ENCODE data around the gene SPRED2.

The SPRED2 gene

DNA sequence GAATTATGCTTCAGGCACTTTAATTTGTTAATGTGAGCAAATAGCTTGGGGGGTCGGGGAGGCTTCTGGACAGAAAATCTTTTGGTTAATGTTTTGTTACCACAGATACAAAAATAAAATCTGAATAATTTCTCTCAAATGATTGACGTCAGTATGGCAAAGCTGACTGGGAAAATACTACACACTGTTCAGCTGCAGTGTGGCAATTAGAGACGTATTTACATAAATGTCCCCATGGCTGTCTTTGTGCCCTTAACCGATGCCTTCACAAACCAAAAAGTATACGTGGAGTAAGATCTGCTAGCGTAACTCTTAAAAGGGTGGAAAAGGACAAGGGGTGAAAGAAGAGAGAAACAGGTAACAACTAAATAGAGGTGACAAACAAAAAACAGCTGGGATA, 121.3 kb downstream of the SPRED2 start:
- Histone ChIP-seq H2AFZ (ENCODE audit: low read depth, low read length) (no peak overlapping the region), H3K4me1 (ENCODE audit: low read length) (peaks cover 9% of the 10 kb centered on the region), H3K27me3 (ENCODE audit: low read depth, low read length) (no peaks in the 10 kb centered on the region), H3K4me2 (ENCODE audit: low read length) (no peak overlapping the region), H3K36me3 (replicated peaks; ENCODE audit: low read depth, low read length) (peaks cover 29% of the 10 kb centered on the region), H3K79me2 (ENCODE audit: low read length) (no peaks in the 10 kb centered on the region), H3K9ac (ENCODE audit: low read length) (no peak overlapping the region), H3K4me3 (ENCODE audit: low read length) (no peak overlapping the region), H4K20me1 (ENCODE audit: insufficient read depth, low read length) (peaks cover 9% of the 10 kb centered on the region), H3K9me3 (ENCODE audit: insufficient read depth, low read length) (no peaks in the 10 kb centered on the region), H3K27ac (ENCODE audit: low read length) (no peak overlapping the region)
- TF ChIP-seq EZH2phosphoT487 (IDR thresholded peaks at IDR 0.05; ENCODE audit: low read depth) = no peak
- TF ChIP-seq, protein P1, sequence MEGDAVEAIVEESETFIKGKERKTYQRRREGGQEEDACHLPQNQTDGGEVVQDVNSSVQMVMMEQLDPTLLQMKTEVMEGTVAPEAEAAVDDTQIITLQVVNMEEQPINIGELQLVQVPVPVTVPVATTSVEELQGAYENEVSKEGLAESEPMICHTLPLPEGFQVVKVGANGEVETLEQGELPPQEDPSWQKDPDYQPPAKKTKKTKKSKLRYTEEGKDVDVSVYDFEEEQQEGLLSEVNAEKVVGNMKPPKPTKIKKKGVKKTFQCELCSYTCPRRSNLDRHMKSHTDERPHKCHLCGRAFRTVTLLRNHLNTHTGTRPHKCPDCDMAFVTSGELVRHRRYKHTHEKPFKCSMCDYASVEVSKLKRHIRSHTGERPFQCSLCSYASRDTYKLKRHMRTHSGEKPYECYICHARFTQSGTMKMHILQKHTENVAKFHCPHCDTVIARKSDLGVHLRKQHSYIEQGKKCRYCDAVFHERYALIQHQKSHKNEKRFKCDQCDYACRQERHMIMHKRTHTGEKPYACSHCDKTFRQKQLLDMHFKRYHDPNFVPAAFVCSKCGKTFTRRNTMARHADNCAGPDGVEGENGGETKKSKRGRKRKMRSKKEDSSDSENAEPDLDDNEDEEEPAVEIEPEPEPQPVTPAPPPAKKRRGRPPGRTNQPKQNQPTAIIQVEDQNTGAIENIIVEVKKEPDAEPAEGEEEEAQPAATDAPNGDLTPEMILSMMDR (IDR thresholded peaks at IDR 0.05; ENCODE audit: low read depth, low read length) = no peak

DNA sequence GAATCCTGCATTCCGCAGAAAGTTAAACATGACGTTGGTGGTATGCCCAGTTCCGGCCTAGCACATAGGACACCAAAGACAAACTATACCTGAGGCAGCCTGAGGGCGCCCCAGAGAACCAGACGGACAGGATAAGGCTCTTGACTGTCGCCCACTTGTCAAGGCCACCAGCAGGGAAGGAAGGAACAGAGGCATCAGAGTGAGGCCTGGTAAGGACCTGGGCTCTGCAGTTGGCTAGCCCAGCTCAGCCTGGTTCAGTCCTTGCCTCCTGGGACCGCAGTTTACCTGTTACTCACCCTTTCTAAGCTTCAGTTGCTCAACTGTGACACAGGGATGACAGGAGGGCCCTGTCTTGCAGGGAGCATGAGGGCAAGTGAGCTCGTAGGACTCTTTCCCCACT, 122.7 kb downstream of the SPRED2 start:
- no peak overlapping the region for H3K9ac ChIP-seq (ENCODE audit: low read length)
- H3K27me3 ChIP-seq (ENCODE audit: low read depth, low read length) = no peaks in the 10 kb centered on the region
- H3K4me2 ChIP-seq (ENCODE audit: low read length) = no peak overlapping the region
- no peak overlapping the region for H2AFZ ChIP-seq (ENCODE audit: low read depth, low read length)
- TF ChIP-seq, protein P1 (IDR thresholded peaks at IDR 0.05; ENCODE audit: low read depth, low read length) = no peak
- TF ChIP-seq EZH2phosphoT487 (IDR thresholded peaks at IDR 0.05; ENCODE audit: low read depth) = no peak
- peaks cover 27% of the 10 kb centered on the region for H3K36me3 ChIP-seq (replicated peaks; ENCODE audit: low read depth, low read length)
- peaks cover 9% of the 10 kb centered on the region for H3K4me1 ChIP-seq (ENCODE audit: low read length)
- H3K4me3 ChIP-seq (ENCODE audit: low read length) = no peak overlapping the region
- H4K20me1 ChIP-seq (ENCODE audit: insufficient read depth, low read length) = peaks cover 9% of the 10 kb centered on the region
- H3K9me3 ChIP-seq (ENCODE audit: insufficient read depth, low read length) = no peaks in the 10 kb centered on the region
- H3K79me2 ChIP-seq (ENCODE audit: low read length) = no peaks in the 10 kb centered on the region
- H3K27ac ChIP-seq (ENCODE audit: low read length) = no peak overlapping the region

DNA sequence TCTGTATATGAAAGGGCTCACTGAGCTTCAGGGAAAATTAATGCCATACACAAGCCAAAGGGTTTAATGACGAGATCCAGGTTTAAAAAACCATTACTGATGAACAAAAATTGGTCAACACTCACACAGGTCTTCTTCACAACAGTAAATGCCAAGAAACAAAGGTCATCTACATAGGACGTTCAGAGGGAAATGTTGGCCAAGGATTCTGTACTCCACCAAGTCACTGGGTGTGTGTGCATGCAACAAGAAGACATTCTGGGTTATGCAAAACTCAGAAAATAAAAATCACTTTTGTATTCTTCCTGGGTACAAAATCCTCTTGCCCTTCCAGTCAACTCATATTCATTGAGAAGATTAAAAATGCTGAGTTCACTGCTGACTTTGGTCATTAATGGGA, 126.5 kb downstream of the SPRED2 start:
- Histone ChIP-seq H3K4me2 (ENCODE audit: low read length) (no peak overlapping the region), H3K9me3 (ENCODE audit: insufficient read depth, low read length) (no peaks in the 10 kb centered on the region), H3K27ac (ENCODE audit: low read length) (no peak overlapping the region), H3K9ac (ENCODE audit: low read length) (no peak overlapping the region), H3K36me3 (replicated peaks; ENCODE audit: low read depth, low read length) (no peaks in the 10 kb centered on the region), H3K4me3 (ENCODE audit: low read length) (no peak overlapping the region), H3K4me1 (ENCODE audit: low read length) (peaks cover 9% of the 10 kb centered on the region), H3K79me2 (ENCODE audit: low read length) (no peaks in the 10 kb centered on the region), H2AFZ (ENCODE audit: low read depth, low read length) (no peak overlapping the region), H3K27me3 (ENCODE audit: low read depth, low read length) (0 out of 2 replicates have a peak, but pooled peaks cover 6% of the 10 kb centered on the region), H4K20me1 (ENCODE audit: insufficient read depth, low read length) (no peaks in the 10 kb centered on the region)
- TF ChIP-seq, protein P1 (IDR thresholded peaks at IDR 0.05; ENCODE audit: low read depth, low read length) = no peak
- TF ChIP-seq EZH2phosphoT487 (IDR thresholded peaks at IDR 0.05; ENCODE audit: low read depth) = no peak

DNA sequence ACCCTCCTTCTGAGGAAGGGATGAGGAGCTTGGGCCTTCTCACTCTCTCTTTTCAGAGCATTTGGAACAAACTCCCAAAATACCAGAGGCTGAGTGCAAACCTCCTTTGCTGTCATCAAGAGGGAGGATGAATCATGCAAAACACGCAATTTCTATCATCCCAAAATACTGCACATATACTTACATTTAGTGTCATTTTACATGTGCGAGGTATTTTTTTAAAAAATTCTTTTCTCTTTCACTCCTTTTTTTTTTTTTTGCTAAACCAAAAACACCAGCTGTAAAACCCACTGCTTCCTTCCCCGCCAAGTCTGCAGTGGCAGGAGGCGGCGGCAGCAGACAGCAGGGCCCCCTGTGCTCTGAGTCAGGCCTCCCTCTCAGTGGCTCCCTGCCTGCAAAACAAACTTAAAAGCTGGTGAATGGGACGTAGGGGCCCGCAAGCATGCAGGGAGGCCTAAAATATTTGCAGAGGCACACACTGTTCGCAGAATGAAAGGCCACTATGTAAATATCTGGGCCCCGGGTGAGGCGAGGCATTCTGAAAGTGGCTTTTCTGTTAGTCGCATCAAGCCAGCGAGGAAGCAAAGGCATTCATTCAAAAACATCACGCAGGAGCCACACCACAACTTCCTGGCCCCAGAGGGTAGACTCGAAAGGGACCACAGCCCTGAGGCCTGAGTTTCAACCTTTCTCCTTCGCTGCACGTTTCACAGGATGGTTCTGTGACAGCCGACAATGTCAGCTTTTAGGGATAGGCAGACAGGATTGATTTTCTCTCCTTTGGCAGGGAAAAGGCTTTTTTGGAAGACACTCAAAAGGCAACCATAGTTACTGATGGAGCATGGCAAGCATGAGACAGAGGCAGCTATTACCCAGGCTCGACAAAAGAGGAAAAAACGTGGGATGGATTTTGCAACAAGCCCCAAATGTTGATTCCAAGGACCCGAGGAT, 131.4 kb downstream of the SPRED2 start:
- no peaks in the 10 kb centered on the region for H4K20me1 ChIP-seq (ENCODE audit: insufficient read depth, low read length)
- H3K9ac ChIP-seq (ENCODE audit: low read length) = peak overlapping the region; percentile 10; the same call in 1 of the 2 replicates
- H3K4me3 ChIP-seq (ENCODE audit: low read length) = peak overlapping the region; percentile 64
- no peaks in the 10 kb centered on the region for H3K36me3 ChIP-seq (replicated peaks; ENCODE audit: low read depth, low read length)
- H3K9me3 ChIP-seq (ENCODE audit: insufficient read depth, low read length) = no peaks in the 10 kb centered on the region
- H2AFZ ChIP-seq (ENCODE audit: low read depth, low read length) = peak overlapping the region; percentile 44; the same call in 1 of the 2 replicates
- no peaks in the 10 kb centered on the region for H3K79me2 ChIP-seq (ENCODE audit: low read length)
- H3K4me1 ChIP-seq (ENCODE audit: low read length) = peaks cover 18% of the 10 kb centered on the region
- TF ChIP-seq, protein P1 (IDR thresholded peaks at IDR 0.05; ENCODE audit: low read depth, low read length) = no peak
- no peak for TF ChIP-seq EZH2phosphoT487 (IDR thresholded peaks at IDR 0.05; ENCODE audit: low read depth)
- no peak overlapping the region for H3K27ac ChIP-seq (ENCODE audit: low read length)
- peak overlapping the region; percentile 79 for H3K4me2 ChIP-seq (ENCODE audit: low read length)
- H3K27me3 ChIP-seq (ENCODE audit: low read depth, low read length) = 0 out of 2 replicates have a peak, but pooled peaks cover 6% of the 10 kb centered on the region
